NCI-H526 (cell line): Measurements from ENCODE around the gene SARS1.

Source experiments
- DNase-seq, 2 experiments: peaks; one replicate each; lab custom pipeline; 2025; lab: John Stamatoyannopoulos, UW

The SARS1 gene

DNA sequence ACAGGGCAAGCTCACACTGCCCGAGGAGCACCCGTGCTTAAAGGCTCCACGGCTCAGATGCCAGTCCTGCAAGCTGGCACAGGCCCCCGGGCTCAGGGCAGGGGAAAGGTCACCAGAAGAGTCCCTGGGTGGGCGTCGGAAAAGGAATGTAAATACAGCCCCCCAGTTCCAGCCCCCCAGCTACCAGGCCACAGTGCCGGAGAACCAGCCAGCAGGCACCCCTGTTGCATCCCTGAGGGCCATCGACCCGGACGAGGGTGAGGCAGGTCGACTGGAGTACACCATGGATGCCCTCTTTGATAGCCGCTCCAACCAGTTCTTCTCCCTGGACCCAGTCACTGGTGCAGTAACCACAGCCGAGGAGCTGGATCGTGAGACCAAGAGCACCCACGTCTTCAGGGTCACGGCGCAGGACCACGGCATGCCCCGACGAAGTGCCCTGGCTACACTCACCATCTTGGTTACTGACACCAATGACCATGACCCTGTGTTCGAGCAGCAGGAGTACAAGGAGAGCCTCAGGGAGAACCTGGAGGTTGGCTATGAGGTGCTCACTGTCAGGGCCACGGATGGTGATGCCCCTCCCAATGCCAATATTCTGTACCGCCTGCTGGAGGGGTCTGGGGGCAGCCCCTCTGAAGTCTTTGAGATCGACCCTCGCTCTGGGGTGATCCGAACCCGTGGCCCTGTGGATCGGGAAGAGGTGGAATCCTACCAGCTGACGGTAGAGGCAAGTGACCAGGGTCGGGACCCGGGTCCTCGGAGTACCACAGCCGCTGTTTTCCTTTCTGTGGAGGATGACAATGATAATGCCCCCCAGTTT lies 36.9 kb downstream of the SARS1 start:
- DNase-seq, result no peak

DNA sequence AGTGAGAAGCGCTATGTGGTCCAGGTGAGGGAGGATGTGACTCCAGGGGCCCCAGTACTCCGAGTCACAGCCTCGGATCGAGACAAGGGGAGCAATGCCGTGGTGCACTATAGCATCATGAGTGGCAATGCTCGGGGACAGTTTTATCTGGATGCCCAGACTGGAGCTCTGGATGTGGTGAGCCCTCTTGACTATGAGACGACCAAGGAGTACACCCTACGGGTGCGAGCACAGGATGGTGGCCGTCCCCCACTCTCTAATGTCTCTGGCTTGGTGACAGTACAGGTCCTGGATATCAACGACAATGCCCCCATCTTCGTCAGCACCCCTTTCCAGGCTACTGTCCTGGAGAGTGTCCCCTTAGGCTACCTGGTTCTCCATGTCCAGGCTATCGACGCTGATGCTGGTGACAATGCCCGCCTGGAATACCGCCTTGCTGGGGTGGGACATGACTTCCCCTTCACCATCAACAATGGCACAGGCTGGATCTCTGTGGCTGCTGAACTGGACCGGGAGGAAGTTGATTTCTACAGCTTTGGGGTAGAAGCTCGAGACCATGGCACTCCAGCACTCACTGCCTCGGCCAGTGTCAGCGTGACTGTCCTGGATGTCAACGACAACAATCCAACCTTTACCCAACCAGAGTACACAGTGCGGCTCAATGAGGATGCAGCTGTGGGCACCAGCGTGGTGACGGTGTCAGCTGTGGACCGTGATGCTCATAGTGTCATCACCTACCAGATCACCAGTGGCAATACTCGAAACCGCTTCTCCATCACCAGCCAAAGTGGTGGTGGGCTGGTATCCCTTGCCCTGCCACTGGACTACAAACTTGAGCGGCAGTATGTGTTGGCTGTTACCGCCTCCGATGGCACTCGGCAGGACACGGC lies 37.8 kb downstream of the SARS1 start:
- no peak for DNase-seq

DNA sequence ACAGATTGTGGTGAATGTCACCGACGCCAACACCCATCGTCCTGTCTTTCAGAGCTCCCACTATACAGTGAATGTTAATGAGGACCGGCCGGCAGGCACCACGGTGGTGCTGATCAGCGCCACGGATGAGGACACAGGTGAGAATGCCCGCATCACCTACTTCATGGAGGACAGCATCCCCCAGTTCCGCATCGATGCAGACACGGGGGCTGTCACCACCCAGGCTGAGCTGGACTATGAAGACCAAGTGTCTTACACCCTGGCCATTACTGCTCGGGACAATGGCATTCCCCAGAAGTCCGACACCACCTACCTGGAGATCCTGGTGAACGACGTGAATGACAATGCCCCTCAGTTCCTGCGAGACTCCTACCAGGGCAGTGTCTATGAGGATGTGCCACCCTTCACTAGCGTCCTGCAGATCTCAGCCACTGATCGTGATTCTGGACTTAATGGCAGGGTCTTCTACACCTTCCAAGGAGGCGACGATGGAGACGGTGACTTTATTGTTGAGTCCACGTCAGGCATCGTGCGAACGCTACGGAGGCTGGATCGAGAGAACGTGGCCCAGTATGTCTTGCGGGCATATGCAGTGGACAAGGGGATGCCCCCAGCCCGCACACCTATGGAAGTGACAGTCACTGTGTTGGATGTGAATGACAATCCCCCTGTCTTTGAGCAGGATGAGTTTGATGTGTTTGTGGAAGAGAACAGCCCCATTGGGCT lies 38.6 kb downstream of the SARS1 start:
- DNase-seq, result no peak

DNA sequence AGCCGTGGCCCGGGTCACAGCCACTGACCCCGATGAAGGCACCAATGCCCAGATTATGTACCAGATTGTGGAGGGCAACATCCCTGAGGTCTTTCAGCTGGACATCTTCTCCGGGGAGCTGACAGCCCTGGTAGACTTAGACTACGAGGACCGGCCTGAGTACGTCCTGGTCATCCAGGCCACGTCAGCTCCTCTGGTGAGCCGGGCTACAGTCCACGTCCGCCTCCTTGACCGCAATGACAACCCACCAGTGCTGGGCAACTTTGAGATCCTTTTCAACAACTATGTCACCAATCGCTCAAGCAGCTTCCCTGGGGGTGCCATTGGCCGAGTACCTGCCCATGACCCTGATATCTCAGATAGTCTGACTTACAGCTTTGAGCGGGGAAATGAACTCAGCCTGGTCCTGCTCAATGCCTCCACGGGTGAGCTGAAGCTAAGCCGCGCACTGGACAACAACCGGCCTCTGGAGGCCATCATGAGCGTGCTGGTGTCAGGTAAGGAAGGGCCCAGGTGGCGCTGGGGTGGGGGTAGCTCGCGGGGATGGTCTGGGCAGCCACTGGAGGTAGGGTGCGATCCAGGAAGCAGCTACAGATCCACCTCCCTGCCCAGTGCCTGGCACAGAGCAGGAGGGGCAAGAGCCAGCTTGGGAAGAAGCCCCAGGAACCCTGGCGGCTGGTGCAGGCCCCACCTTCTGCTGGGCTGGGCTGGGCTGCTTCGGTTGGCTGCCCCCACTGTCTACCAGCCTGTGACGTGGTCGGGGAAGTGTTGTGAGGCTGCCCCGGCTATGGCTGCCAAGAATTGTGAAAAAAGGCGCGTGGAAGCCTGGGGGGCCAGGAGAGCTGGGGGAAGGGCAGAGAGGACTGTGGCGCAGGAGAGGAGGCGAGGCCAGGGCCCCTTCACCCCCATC lies 39.4 kb downstream of the SARS1 start:
- DNase-seq, result peak; percentile 42 to 82

DNA sequence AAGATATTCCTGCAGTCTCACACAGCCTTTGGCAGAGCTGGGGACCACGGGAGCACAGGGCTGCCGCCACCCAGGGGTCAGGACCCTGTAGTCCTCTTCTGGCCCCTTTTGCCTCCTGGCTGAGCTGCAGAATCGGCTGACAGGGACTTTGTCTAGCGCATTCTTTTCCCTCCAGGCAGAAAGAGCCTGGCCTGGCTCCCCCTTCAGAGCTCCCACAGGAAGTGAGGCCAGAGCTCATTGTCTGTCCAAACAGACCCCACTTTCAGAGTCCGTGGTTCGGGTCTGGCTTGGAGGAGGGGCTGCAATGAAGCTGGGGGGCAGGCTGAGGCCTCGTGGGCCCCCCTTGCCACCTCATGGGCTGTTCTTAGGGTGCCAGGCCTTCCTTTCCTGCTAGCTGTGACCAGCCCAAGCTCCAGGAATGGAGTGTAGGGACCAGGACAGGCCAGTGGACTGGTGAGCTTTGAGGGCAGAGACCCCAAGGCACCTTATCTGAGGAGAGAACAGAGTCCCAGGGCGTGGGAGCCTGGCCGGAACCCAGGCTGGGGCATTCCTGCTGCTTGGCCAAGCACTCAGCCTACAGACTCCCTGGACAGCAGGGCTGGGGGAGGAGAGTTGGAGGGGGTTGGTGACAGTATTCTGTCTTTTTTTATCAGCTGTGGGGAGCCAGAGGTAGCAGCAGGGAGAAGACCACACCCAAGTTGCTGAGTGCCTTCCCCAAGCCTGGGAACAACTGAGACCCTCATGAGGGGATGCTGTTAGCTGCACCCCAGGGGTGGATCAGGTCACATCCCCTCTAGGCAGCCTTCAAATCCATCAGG lies 40.3 kb downstream of the SARS1 start:
- peak in 1 of 2 experiments; percentile 60 for DNase-seq

DNA sequence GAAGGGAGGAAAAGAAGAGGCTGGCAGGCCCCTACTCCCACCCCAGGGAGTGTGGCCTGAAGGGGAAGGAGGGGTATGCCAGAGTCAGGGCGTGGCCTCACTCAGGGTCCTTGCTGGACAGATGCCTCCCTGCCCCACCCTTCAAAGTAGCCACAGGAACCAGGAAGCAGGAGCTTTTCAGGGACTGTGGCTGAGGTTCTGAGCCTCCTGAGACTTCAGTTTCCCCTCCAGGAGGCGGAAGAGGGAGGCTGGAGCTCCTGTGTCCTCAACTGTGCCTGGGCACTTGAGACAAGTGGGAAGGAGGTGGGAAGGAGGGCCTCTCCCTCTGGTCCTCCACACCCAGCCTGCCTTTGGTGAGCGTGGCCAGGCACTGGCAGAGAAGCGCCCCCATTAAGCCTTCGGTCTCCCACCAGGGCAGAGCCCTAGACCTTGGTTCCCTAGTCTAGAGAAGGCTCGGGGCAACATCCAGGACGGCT lies 40.9 kb downstream of the SARS1 start:
- DNase-seq, result no peak

DNA sequence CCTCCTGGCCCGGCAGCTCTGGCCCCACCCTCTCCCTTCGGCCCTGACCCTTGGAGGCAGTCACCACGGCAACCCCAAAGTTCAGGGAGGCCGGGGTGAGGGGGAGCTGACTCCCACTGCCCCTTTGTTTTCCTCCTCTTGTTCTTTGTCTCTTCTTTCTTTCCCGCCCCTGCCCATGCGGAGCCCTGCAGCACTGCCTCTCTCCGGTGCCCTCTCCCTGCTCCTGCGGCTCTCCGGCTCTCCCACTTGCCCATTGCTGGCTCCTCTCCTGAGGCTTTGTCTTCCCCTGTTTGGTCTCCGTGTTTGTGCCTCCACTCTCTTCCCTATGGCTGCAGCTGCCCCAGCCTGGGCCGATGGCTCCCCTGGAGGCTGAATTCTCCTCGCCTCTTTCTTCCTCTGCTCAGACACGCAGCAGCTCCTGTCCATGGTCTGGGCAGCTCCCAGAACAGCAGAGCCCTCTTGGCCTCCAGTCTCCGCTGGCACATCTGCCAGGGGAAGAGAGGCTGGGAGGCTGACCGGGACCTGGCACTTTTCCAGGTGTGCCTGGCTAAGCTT lies 41.5 kb downstream of the SARS1 start:
- DNase-seq, result no peak

DNA sequence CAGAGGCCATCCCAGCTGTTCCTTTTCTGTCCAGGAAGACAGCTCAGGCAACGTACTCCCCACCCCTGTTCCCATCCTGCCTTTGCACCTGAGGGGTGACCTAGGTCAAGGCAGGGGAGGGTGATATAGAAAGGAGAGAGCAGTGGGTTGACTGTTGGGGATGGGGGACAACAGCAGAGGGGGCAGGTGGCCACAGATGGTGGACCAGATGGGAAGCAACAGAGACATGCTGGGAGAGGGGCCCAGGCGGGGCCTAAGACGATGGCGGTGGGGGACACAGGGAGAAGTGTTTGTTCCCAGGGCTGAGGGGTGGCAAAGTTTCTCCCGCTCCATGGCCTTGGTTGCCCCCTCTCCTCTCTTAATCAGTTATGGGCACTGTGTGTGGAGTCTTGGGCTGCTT lies 42.0 kb downstream of the SARS1 start:
- no peak for DNase-seq

DNA sequence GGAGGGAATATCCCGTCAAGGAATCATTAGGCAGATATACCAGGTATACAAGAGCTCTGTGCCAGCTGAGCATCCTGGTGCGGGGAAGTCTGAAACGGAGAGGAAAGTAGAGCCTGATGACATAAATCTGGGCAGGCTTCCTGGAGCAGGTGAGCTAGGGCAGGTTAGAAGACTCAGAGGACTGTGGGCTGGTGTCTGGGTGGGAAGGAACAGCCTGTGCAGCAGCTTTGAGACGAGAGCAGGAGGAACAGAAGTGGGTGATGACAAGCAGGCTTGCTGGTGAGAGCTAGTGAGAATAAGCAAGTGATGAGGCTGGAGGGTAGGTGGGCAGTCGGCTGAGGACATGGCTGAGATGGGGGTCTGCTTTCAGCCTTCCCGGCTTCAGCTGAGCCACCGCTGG lies 42.4 kb downstream of the SARS1 start:
- no peak for DNase-seq

DNA sequence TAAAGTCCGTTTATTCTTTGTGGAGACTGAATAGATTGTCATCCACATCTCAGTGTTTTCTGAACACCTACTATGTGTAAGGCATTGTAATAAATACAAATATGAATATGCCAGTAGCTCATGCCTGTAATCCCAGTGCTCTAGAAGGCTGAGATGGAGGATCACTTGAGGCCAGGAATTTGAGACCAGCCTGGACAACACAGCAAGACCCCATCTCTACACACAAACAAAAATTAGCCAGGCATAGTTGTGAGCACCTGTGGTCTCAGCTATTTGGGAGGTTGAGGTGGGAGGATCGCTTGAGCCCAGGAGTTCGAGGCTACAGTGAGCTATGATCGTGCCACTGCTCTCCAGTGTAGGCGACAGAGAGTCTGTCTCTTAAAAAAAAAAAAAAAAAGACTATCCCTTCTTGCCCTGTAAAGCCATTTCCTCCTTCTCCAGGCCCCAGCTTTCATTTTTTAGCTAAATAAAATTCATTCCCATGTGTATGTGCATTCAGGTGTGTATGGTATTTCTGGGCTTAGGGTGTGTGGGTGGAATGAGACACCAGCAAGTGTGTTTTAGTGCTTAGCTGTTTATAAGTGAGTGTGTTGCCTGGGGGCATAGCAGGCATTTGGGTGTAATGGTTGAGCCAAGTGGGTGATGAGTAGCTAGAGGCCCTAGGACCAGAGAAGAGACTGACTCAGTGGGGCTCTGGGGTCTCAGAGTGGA lies 43.4 kb downstream of the SARS1 start:
- no peak for DNase-seq

DNA sequence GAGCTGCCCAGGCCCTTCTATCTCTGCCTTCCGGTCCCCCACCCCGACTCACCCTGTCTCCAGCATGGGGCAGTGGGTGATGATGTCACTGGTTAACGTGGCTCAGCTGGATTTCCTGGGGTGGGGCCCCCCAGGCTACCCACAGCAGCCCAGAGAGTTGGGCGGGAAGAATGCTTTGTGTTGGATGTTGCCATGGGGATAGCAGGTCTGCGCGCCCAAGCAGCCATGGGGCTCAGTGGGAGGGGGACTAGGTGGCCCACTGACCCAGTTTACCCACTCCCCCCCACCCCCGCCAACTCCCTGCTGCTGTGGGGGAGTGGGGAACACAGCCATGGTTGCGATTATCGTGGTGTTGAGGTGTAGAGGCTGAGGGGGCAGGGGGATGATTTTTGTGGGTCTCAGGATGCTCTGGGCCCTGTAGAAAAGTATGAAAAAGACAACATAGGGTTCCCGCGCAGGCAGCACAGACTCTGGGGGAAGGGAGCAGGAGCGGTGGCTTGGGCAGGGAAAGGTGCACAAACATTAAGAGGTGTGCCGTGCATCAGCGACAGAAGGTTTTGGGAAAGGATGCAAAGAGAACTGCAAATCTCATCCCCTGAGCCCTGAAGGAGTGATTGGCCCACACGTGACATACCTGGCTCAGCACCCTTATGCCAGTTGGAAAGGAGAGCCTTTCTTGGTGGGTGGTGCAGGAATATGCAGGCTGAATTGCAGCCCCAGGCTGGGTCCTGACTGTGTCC lies 44.1 kb downstream of the SARS1 start:
- no peak for DNase-seq

DNA sequence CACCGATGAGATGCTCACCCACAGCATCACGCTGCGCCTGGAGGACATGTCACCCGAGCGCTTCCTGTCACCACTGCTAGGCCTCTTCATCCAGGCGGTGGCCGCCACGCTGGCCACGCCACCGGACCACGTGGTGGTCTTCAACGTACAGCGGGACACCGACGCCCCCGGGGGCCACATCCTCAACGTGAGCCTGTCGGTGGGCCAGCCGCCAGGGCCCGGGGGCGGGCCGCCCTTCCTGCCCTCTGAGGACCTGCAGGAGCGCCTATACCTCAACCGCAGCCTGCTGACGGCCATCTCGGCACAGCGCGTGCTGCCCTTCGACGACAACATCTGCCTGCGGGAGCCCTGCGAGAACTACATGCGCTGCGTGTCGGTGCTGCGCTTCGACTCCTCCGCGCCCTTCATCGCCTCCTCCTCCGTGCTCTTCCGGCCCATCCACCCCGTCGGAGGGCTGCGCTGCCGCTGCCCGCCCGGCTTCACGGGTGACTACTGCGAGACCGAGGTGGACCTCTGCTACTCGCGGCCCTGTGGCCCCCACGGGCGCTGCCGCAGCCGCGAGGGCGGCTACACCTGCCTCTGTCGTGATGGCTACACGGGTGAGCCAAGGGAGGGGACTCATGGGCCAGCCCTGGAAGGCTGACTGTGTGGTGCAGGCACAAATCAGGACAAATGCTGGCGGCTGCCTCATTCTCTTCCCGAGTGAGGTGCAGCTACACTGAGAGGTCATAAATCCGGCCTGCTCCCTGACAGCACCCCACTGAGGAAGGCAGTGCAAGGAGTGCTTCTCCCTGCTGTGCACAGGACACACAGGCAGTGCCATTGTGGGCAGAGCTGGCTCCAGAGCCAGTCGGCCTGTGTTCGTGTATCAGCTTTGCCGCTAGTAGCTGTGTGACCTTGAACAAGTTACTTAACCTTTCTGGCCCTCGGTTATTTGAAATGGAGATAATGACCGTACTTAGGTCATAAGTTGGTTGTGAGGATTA lies 45.1 kb downstream of the SARS1 start:
- DNase-seq, result no peak

DNA sequence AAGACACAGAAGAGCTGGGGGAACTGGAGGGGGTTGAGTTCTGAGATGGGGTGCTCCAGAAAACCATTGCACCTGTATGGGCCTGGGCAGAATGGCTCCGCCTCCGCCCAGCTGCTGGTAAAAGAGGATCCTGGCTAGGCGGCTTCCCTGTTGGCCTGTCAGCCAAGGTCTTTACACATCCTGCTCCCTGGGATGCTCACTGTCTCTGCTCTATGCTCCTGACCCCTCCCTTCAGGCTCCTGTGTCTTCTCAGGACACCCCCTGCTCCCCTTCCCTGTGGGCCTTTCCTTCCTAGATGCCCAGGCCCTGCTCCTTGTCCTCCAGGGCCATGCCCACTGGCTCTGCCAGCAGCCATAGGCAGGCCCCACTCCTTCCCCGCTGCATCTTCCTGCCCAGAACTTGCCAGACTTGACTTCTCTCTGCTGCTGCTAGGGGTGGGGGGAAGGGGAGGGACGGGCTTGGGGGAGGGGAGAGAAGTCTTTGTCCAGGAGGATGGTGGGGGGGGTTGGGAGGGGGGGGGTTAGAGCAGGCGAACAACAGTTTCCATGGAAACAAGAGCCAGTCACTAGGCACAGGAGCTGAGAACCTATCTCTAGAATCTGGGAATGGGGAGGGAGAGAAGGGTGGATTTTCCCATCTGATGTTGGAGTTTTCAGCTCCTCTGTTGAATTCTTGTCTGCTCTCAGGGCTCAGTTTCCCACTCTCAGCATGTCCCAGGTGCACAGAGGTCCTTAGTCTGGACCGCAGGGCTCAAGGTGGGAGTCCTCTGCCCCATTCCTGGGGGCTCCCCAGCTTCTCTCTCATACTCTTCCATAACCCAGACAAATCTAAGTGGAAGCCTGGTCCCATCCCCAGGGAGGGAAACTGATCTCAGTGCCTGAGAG lies 46.2 kb downstream of the SARS1 start:
- no peak for DNase-seq

DNA sequence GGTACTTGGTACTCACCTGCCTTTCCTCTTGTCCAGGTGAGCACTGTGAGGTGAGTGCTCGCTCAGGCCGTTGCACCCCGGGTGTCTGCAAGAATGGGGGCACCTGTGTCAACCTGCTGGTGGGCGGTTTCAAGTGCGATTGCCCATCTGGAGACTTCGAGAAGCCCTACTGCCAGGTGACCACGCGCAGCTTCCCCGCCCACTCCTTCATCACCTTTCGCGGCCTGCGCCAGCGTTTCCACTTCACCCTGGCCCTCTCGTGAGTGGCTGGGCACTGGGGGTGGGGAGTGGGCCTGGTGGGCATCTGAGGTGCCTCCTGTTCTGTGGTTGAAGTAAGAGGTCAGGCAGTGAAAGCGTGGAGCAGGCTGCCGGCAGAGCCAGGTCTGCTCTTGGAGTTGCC lies 47.3 kb downstream of the SARS1 start:
- no peak for DNase-seq

DNA sequence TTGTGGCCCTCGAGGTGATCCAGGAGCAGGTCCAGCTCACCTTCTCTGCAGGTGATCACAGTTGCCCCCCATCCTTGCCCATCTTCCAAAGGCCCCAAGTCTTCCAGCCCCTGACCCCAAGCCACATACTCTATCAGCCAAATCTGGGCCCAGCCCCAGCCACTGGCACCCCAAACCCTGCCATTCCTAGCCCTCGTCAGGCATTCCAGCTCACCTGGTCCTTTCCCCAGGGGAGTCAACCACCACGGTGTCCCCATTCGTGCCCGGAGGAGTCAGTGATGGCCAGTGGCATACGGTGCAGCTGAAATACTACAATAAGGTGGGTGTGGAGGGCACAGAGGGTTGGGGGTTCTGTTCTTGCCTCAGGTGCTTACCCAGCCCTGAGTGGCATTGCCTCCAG lies 47.9 kb downstream of the SARS1 start:
- DNase-seq, result no peak

DNA sequence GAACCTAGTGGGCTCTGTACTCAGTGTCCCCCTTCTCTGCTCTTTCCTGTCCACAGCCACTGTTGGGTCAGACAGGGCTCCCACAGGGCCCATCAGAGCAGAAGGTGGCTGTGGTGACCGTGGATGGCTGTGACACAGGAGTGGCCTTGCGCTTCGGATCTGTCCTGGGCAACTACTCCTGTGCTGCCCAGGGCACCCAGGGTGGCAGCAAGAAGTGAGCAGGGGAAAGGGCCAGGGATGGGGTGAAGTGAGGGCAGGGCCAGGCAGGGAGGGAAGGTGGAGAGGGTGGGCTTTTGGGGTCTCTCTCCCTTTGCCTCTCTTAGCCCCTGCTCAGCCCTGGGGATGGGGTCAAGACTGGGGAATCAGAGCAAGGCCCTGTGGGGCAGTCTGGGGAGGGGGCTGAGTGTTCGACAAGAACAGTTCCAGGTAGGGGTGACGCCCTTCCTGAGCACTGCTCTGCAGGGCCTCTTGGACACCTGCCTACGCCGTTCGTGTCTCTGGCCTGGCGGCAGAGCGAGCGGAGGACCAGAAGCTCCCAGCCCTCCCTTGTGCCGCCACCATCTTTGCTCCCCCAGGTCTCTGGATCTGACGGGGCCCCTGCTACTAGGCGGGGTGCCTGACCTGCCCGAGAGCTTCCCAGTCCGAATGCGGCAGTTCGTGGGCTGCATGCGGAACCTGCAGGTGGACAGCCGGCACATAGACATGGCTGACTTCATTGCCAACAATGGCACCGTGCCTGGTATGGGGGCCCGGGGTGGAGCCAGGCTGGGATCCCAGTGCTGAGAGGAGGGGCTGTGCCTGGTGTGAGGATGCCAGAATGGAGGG lies 48.7 kb downstream of the SARS1 start:
- no peak for DNase-seq
